Measurements from ENCODE around the gene MZT2B.

- TF ChIP-seq CTCF (conservative IDR thresholded peaks at IDR 0.05) (no peak), ZFX (IDR thresholded peaks at IDR 0.05) (no peak)
Measured at GRCh38 chr2:130187268-130187667, 5.2 kb downstream of the MZT2B start.

All from C4-2B (cell line).